Cerebellar nuclear complex (tissue), 1 donor: ENCODE measurements around the gene KISS1R.

Source experiments
- DNase-seq, 2 experiments: peaks; one replicate each; lab custom pipeline; 2025; lab: John Stamatoyannopoulos, UW

The KISS1R gene

DNA sequence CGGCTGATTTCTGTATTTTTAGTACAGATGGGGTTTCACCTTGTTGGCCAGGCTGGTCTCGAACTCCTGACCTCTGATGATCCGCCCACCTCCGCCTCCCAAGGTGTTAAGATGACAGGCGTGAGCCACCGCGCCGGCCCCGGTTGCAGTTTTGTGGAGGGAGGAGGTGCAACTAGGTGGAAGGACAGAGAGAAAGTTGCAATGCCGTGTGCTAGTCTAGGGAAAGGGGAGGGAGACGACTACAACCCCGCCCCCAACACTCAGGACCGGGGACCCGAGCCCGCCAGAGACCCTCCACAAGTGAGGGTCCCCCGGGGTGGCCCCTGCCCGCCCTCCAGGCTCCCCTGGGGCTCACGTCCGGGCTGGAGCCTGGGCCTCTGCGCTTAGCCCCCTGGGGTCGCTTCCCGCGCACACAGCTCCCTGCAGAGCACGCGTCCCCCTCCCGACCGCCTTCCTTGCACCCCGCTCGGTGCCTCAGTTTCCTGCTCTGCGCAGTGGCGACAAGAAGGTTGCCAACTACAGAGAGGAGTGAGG, 7.5 kb downstream of the KISS1R start:
- no peak for DNase-seq

DNA sequence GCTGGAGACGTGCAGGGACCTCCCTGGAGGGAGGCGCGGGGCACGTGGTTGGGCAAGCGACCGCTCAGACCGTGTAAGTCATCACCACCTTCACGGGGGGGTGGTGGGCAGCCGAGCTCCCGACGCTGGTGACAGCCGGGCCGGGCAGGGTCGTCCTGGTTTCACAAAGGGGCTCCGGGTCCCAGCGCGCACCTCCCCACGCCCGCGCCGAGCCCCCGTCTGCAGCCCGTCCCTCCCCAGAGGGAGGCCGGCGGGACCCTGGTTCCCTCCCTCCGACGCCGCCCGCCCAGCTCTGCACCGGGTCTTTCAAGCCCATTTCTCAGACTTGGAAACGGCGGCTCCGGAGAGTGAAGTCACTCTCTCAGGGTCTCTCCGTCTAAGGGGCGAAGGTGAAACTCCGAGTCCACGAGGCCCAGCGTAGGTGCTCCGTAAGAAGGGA, 8.0 kb downstream of the KISS1R start:
- DNase-seq: no peak

DNA sequence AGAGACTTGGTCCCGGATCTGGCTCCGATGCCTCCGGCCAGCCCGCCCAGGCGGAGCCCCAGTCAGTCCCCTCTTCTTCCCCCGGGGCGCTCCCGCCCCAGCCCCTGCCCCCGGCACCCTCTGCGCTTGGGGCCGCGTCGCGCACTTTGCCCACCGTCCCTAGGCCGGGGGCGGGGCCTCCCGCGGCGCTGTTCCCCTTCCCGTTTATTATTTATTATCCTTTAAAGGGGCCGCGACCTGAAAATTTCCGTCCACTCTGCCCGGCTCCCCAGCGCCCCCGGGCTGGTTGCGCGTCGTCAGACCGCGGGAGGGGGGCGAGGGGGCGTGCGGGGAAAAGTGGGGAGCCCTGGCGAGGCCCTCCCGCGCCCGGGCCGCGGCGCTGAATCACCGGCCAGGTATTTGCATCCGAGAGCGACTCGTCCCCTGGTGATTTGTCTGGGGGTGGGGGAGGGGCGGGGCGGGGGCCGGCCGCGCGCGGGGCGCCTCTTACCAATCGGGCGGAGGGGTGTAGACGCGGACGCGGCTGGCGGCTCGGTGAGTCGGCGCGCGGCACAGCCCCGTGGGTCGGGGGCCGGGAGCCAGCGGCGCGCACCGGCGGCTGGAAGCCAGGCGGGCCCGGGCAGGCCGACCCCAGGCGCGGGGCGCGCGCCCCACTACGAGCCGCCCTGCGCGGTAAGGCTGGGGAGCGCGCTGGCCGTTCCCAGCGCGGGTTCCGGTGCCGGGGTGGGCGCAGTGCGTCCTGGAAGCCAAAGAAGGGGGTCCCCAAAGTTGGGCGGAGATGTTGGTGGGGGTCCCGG, 8.6 kb downstream of the KISS1R start, which contains the start of gene ARID3A:
Gene ARID3A (plus strand): TSS at position 510 of the 797 bp plus-strand sequence. CDS start 3,494 bp downstream, outside the sequence.
- peak in 1 of 2 experiments; percentile 39 for DNase-seq

DNA sequence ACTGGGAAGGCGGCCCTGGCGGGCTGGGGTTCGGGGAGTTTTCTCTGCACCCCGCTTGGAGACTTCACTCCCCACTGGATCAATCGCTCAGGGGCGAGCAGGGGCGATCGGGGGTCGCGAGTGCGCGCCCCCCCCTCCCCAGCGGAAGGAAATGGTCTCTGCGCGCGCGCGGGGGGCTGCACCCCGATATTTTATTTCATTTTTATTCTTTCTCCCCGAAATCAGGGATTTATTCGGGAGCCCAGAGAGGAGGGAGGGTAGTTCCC, 9.1 kb downstream of the KISS1R start:
- no peak for DNase-seq

DNA sequence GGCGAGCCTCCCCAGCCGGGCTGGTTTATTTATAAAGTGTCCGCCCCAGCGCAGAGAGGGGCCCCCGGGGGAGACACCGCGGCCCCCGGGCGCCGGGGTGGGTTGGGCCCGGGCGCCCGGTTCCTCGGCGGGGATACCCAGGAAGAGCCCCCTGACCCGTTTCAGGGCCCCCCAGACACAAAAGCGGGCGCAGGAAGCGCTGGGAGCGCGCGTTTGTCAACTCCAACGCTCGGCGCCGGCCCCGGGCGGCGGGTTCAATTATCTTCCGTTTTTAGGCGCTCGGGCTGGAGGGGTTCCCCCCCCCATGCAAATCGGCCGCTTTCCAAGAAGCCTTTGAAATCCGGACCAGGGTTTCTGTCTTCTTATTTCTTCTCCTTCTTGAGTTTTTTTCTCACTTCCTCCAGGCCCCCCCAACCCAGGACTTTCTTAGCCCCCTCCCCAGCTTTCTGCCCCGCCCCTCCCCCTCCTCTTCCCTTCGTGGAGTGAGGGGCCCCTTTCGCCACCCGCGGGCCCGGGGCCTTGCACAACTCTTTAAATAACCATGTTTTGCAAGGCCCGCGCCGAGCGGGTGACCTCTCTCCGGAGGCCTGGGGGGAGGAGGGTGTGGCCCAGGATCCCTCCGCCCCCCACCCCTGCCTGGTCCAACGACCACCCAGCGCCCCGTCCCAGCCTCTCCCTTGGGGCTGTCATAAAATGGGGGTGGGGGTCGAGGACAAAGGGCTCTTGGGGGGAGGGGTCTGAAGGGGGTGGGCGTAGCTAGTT, 9.6 kb downstream of the KISS1R start:
- DNase-seq: no peak

DNA sequence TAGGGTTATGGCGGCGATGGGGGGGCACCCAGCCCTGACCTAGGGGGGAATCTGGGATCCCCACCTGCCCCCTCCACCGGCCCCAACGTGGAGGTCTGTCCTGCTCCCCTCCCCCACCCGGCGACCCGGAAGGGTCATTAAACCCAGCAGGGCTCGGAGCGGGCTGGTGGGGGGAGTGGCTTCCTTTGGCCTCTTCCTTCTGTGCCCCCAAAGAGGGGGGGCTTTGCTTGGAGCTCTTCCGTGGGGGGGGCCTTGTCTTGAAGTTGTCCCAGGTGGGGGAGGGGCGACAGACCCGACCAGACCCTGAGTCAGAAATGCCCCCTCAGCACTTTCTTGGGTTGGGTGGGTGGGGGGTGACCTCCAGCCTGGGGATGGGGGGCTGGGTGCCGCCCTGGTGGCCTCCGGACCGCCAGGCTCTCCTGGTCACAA, 10.2 kb downstream of the KISS1R start:
- no peak for DNase-seq

DNA sequence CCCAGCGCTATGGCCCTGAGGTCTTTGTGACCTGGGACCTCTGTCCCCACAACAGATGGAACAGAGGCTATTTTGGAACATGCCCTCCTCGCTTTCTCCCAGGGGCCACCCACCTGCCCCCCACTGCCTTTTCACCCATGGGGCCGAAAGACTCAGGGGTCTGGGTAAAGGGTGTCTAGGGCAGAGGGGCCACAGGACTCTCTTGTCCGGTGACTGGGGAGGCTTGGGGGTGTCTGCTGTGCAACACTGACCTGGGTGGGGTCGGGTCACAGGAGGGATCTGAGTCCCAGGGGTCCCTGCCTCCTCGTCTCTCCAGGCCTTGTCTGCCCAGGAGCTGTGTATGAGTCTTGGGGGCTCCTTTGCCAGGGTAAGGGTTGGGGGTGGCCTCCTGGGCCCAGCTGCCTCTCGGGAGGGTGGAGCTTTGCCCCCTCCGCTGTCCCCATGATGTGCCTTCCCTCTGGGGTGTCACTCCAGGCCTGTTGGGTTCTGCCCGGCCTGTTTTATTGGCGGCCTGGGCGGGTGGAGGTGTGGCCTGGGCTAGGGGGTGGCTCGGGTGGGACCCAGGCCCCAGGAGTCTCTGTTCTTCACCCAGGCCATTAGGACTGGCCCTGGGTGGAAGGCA, 10.8 kb downstream of the KISS1R start:
- DNase-seq: no peak

DNA sequence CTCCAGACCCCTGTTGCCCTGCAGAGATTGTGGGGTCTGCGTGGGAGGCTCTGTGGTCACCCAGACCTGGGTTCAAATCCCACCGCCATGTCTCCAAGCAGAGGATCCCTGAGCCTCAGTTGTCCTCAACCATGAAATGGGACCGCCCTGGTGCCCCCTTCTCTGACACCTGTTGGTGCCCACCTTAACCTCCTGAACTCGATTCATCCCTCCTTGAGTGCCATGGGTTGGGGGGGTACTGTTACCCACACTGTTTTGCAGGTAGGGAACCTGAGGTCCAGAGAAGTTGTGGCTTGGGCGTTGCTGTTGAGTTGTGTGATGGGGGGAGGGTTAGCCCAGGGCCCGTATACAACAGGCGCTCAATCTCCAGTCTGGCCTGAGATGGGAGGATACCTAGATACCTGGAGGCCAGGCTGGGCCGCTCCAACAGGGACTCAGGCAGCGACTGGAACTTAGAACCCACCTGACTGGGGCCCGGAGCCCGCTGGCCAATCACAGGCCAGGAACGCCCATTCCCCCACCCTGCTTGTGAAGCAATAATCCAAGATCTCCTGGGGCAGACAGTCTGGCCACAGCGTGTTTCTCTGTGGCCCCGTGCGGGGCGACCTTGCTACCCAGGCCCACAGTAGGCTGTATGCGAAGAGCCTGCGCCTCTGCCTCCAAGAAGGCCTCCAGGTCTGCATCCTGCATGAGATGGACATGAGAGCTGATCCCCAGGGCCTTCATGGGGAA, 11.5 kb downstream of the KISS1R start:
- no peak for DNase-seq

DNA sequence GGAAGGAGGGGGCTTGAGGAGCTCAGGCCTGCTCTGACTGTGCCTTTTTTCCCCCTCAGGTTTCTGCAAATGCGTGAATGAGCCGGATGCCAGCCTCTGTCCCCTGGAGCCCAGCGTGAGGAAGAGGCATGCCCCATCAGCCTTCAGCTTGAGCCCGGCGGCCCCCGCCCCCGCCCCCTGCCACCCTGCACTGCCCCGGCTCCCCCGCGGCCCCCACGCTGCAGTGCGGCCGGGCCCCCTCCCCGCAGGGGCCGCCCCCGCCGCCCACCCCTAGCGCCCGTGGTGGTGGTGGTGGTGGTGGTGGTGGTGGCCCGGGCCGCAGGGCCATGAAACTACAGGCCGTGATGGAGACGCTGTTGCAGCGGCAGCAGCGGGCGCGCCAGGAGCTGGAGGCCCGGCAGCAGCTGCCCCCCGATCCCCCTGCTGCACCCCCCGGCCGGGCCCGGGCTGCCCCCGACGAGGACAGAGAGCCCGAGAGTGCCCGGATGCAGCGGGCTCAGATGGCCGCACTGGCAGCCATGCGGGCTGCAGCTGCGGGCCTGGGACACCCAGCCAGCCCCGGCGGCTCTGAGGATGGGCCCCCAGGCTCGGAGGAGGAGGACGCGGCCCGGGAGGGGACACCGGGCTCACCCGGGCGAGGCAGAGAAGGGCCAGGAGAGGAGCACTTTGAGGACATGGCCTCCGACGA, 12.2 kb downstream of the KISS1R start:
- no peak for DNase-seq

DNA sequence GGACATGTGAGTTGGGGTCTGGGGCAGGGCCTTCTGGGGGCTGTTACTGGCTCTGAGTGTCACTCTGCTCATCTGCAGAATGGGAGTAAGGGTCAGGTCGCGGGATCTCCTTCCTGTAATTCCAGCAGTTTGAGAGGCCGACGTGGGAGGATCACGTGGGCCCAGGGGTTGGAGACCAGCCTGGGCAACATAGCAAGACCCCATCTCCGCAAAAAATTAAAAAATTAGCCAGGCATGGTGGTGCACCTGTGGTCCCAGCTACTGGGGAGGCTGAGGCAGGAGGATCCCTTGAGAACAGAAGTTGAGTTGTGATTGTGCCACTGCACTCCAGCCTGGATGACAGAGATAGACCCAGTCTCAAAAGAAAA, 12.7 kb downstream of the KISS1R start:
- DNase-seq: no peak

DNA sequence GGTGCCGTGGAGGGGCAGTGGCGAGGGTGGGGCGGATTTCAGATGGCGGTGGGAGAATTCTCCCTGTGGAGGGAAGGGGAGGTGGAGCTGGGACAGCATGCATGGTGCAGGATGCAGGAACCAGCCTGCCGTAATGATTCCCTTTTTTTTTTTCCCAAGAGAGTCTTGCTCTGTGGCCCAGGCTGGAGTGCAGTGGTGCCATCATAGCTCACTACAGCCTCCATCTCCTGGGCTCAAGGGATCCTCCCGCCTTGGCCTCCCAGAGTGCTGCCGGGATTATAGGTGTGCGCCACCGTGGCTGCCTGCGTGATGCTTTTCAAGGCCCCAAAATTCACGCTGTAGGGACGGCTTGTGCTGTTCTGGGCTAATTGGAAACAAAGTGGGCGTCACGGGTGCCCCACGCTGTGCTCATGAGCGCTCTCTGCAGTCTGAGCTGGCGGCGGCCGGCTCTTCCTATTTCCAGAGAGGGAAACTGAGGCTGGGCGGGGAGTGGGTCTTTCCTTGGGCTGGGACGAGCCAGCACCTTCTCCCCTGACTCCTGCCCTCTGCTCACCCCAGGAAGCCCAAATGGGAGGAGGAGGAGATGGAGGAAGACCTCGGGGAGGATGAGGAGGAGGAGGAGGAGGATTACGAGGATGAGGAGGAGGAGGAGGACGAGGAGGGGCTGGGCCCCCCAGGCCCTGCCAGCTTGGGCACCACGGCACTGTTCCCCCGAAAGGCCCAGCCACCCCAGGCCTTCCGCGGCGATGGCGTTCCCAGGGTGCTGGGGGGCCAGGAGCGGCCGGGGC, 14.9 kb downstream of the KISS1R start:
- DNase-seq: no peak

DNA sequence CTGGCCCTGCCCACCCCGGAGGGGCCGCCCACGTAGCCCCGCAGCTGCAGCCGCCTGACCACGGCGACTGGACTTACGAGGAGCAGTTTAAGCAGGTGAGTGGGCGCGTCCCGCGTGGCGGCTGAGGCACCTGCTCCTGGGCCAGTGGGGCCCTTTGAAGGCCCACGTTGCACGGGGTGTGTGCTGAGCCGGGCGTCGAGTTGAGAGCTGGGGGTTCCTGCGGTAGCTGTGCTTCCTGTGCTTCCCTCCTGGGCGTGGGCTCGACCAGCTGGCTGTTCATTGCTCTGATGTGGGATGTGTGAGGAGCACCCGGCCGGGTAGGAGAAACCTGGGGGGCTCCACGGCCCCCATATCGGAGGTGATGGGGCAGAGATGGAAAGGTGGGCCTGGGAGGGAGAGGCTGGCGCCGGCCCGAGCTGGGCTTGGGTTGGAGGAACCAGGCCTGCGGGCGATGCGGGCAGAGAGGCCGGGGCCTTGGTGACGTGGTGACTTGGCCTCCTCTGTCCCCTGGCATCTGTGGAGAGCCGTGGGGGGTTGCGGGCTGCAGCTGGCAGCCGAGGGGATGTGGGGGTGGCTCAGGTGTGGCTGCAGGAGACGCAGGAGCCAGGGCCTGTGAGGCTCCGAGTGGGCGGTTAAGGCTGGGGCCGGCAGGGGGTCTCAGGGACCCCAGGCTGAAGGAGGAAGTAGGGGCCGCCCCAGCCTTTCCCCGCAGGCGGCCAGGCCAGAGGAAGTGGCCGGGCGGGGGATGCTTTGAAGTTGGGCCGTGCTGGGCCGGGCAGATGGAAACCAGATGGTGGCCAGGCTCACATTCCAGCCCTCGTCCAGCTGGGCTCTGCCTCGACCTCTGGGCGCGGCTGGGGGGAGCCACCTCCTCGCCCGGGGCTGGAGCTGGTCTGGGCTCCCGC, 15.8 kb downstream of the KISS1R start:
- DNase-seq: peak in 1 of 2 experiments; percentile 20

DNA sequence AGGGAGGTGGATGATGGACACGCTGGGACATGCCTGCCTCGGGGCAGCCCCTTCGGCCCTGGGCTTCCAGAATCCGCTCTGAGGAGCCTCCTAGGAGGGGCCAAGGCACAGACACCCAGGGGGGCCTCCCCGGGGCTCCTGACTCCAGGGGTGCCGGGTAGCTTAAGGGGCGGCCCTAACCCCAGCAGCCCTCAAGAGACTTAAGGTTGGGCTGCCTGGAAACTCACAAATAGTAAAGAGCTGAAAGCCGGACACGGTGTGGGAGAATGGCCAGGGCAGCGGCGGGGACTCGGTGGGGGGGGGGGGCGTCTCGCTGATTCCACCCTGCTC, 16.4 kb downstream of the KISS1R start:
- DNase-seq: no peak

DNA sequence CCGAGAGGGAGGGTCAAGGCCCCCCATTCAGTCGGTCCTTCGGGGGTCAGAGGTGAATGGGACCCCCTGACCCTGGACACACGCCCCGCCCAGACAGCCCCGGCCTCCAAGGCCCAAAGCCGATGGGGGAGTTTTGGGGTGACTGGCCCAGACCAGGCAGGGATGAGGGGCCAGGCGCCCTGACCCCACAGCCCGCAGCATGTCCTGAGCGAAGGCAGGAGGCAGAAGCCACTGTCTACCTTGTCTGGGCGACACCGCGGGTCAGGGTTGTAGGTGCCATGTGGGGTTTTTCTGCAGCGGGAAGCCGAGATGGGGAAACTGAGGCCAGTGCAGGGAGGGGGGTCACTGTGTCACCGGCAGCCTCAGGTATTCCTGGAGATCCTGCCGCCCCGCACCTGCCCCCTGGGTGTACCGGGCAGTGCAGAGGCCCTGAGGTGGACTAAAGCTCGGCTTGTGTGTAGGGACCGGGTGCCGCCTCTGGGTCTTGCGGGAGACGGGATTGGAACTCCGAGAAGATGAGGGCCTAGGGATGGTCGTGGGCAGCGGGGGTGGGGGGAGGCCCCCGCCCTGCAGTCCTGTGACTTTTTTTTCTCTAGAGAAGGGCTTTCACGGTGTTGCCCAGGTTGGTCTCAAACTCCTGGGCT, 17.2 kb downstream of the KISS1R start:
- DNase-seq: no peak

DNA sequence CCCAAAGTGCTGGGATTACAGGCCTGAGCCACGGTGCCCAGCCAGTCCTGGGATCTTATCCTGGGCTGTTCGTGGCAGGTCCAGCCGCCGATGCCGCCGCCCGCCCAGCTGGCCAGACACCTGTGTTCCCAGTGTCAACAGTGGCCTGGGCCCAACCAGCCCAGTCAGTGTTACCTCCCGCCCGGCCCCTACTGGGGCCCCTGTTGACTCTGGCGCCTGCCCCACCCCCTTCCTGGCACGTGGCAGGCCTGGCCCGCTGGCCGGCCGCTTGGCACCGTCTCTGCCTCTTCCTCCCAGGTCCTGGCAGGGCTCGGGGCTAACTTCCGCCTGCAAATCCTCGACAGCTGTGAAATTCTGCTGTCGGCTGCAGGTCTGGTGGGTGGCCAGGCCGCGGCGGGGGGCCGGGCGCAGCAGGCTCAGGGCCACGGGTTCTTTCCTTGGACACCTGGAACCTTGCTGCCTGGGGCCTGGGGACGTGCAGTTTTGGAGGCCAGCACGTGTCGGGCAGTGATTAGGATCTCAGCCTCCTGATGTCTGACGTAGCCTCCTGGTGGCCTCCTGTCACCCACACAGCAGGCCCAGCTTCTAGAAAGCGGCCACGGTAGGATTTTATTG, 17.8 kb downstream of the KISS1R start:
- DNase-seq: no peak

DNA sequence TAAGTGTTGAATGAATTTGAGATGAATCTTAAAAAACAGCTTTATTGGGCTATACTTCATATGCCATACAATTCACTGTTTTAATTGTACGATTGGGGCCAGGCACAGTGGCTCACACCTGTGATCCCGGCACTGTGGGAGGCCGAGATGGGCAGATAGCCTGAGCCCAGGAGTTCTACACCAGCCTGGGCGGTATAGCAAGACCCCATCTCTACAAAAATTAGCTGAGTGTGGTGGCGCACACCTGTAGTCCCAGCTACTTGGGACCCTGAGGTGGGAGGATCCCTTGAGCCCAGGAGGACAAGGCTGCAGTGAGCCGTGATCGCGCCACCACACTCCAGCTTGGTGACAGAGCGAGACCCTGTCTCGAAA, 19.0 kb downstream of the KISS1R start:
- DNase-seq: no peak

DNA sequence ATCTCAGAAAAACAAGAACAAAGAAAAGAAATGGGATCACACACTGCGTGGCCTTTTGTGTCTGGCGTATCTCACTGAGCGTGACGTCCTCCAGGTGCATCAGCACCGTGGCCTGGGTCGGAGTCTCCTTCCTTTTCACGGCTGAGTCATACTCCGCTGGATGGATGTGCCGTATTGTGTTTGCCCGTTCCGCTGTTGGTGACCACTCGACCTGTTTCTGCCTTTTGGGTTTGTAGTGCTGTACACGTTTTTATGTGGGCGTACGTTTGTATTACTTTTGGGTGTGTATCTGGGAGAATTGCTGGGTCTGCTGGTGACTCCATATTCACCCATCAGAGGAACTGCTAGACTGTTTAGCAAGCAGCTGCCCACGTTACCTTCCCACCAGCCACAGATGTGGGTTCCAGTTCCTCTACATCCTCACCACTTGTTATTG, 20.1 kb downstream of the KISS1R start:
- DNase-seq: no peak

DNA sequence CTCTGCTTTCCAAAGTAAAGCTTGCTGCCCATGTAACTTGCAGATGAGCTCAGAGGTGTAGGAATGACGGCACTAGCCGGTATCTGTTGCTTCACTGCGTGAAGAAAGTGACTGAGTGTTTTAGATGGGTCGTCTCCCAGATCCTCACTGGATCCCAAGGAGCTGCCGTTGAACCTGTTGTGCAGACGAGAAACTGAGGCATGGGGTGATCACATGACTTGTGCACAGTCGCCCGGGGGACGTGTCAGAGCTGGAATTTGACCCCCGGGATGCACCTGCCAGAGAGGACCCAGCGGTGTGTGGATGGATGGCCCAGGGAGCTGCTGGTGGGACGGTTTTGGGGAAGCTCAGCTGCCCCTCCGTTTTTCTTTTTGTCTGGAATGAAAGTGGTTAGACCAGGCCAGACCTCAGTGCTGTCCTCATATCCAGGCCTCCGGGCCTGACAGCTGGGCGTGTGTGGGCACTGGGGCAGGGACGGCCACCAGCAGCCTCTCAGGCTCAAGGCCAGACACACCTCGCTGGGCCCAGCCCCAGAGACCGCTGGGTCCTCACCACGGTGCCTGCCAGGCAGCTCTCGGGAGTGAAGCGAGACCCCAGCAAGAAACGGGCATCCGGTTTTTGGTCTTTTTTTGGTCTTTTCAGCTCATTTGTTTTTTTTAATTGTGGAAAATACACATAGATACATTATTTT, 21.2 kb downstream of the KISS1R start:
- no peak for DNase-seq
